ENCODE data around the gene PCED1A.

The PCED1A gene

GRCh38 chr20:2867081-2867864 is 26.8 kb upstream of the PCED1A start:
- DNase-seq: no peak
- in situ Hi-C loops (cut with HindIII; ENCODE audit: low pct_ligation_motif_present, low pct_unique_long_range_greater_than_20kb, low sequenced_read_pairs): no loop called here

- no peak for DNase-seq
- in situ Hi-C loops (cut with HindIII; ENCODE audit: low pct_ligation_motif_present, low pct_unique_long_range_greater_than_20kb, low sequenced_read_pairs): no loop called here
Measured at GRCh38 chr20:2866236-2866635, 25.8 kb upstream of the PCED1A start.

DNA sequence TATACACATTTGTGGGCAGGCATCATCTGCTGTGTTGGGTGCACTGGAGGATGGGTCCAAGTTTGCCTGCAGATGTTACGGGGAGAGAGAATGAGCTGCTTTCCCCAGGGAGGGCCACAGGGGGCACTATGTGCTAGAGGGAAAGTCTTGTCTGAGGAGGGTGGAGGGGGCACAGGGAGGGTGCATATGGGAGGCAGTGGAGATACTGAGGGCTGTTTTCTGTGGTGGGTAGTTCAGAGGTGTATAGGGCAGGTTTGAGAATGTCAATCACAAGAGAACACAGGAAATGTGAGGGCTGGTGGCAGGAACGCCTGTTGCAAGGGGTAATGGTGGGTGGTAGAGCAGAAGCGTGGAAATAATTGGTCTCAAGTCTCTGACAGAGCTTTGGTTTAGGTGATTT is 25.2 kb upstream of the PCED1A start:
- no peak for DNase-seq
- in situ Hi-C loops (cut with HindIII; ENCODE audit: low pct_ligation_motif_present, low pct_unique_long_range_greater_than_20kb, low sequenced_read_pairs): no loop called here

- in situ Hi-C loops (cut with HindIII; ENCODE audit: low pct_ligation_motif_present, low pct_unique_long_range_greater_than_20kb, low sequenced_read_pairs): no loop called here
- no peak for DNase-seq
Measured at GRCh38 chr20:2865101-2865500, 24.6 kb upstream of the PCED1A start.

DNA sequence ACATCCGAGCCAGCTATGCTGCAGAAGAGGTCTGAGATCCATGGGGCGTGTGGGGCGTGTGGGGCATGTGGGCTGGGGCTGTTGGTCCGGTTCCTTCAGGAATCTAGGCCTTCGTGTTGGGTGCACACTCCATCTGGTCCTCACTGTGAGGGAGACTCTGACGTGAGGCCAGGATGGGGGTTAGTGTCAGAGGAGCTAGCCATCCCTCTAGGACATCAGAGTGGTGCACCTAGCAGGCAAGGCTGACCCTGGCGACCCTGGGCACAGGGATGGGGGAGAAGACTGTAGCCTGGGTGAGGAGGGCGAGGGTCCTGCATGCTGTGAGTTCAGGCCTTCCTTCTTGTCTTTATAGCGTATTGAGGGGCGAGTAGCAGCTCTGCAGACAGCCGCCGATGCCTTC is 24.2 kb upstream of the PCED1A start:
- no peak for DNase-seq
- in situ Hi-C loops (cut with HindIII; ENCODE audit: low pct_ligation_motif_present, low pct_unique_long_range_greater_than_20kb, low sequenced_read_pairs): no loop called here

- no peak for DNase-seq
- in situ Hi-C loops (cut with HindIII; ENCODE audit: low pct_ligation_motif_present, low pct_unique_long_range_greater_than_20kb, low sequenced_read_pairs): no loop called here
Measured at GRCh38 chr20:2859330-2860121, 19.1 kb upstream of the PCED1A start.

DNA sequence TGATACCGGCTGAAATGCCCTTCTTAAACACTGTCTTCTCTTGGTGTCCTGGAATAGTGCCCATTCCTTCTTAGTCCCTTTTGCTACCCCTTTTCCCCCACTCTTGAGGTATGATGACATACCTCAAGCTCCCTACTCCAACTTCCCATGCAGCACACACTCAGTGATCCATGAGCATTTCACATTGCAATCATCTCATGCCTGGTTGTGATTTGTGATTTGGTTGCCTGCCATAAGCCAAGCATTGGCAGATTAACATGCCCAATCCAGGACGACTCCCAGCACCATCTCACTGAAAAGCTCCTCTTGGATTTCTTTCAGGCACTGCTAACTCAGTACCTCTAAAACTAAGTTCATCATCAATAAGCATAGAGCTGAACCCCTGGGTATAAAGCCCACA is 18.1 kb upstream of the PCED1A start:
- in situ Hi-C loops (cut with HindIII; ENCODE audit: low pct_ligation_motif_present, low pct_unique_long_range_greater_than_20kb, low sequenced_read_pairs): no loop called here
- DNase-seq: no peak

- in situ Hi-C loops (cut with HindIII; ENCODE audit: low pct_ligation_motif_present, low pct_unique_long_range_greater_than_20kb, low sequenced_read_pairs): no loop called here
- DNase-seq: no peak
Measured at GRCh38 chr20:2851086-2851485, 10.6 kb upstream of the PCED1A start.

DNA sequence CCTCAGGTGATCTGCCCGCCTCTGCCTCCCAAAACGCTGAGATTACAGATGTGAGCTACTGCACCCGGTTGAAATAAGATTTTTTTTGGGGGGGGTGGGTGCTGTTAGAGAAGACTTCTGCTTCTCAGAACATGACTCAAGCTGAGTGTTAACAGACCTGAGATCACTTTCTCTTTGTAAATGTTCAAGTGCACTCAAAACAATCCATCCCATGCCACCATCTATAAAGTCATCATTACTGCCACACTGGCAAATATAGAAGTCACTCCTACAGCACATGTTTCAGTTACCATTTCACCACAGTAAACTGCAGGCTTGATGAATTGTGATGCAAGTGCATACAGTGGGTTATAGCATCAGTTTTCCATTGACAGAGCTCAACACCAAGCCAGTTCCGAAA is 9.1 kb upstream of the PCED1A start:
- DNase-seq: no peak
- in situ Hi-C loops (cut with HindIII; ENCODE audit: low pct_ligation_motif_present, low pct_unique_long_range_greater_than_20kb, low sequenced_read_pairs): no loop called here

GRCh38 chr20:2847802-2848201 is 7.3 kb upstream of the PCED1A start:
- DNase-seq: no peak
- in situ Hi-C loops (cut with HindIII; ENCODE audit: low pct_ligation_motif_present, low pct_unique_long_range_greater_than_20kb, low sequenced_read_pairs): no loop called here

DNA sequence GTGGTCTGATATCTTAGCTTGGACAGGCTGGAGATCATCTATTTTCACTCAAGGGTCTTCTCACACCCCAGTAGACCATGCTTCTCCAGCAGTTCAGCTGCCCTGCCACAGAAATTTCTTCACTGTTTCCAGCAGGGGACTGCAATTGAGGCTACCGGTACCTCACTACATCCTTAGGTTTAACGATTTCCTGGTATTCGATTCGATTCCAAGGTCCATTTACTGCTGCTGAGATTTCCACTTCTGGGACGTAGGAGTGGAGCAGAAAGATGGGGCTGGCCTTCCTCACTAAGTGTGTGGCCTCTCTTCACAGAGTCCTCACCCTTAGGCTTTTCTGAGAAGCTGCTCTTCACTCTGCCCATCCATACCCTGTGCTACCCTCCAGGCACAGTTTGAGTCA is 6.2 kb upstream of the PCED1A start:
- no peak for DNase-seq
- in situ Hi-C loops (cut with HindIII; ENCODE audit: low pct_ligation_motif_present, low pct_unique_long_range_greater_than_20kb, low sequenced_read_pairs): no loop called here

DNA sequence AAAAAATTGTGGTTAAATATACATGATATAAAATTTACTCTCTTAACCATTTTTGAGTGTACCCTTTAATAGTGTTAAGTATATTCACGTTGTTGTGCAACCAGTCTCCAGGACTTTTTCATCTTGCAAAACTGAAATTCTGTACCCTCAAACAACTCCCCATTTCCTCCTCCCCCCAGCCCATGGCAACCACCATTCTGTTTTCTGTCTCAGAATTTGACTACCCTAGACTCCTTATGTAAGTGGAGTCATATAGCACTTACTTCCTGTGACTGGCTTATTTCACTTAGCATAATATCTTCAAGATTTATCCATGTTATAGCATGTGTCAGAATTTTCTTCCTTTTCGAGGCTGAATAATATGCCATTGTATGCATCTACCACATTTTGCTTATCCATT is 5.2 kb upstream of the PCED1A start:
- in situ Hi-C loops (cut with HindIII; ENCODE audit: low pct_ligation_motif_present, low pct_unique_long_range_greater_than_20kb, low sequenced_read_pairs): no loop called here
- DNase-seq: no peak

- DNase-seq: peak; percentile 67
- in situ Hi-C loops (cut with HindIII; ENCODE audit: low pct_ligation_motif_present, low pct_unique_long_range_greater_than_20kb, low sequenced_read_pairs): no loop called here
Measured at GRCh38 chr20:2840967-2841531, 594 bp upstream of the PCED1A start.

GRCh38 chr20:2839732-2840137 is 720 bp downstream of the PCED1A start:
- in situ Hi-C loops (cut with HindIII; ENCODE audit: low pct_ligation_motif_present, low pct_unique_long_range_greater_than_20kb, low sequenced_read_pairs): no loop called here
- no peak for DNase-seq

- in situ Hi-C loops (cut with HindIII; ENCODE audit: low pct_ligation_motif_present, low pct_unique_long_range_greater_than_20kb, low sequenced_read_pairs): no loop called here
Measured at GRCh38 chr20:2838847-2839671, 1.4 kb downstream of the PCED1A start.

GRCh38 chr20:2838170-2838797 is 2.2 kb downstream of the PCED1A start:
- no peak for DNase-seq
- in situ Hi-C loops (cut with HindIII; ENCODE audit: low pct_ligation_motif_present, low pct_unique_long_range_greater_than_20kb, low sequenced_read_pairs): no loop called here

More at GRCh38 chr20:2838847-2839671, 1.4 kb downstream of the PCED1A start:
- DNase-seq: no peak

DNA sequence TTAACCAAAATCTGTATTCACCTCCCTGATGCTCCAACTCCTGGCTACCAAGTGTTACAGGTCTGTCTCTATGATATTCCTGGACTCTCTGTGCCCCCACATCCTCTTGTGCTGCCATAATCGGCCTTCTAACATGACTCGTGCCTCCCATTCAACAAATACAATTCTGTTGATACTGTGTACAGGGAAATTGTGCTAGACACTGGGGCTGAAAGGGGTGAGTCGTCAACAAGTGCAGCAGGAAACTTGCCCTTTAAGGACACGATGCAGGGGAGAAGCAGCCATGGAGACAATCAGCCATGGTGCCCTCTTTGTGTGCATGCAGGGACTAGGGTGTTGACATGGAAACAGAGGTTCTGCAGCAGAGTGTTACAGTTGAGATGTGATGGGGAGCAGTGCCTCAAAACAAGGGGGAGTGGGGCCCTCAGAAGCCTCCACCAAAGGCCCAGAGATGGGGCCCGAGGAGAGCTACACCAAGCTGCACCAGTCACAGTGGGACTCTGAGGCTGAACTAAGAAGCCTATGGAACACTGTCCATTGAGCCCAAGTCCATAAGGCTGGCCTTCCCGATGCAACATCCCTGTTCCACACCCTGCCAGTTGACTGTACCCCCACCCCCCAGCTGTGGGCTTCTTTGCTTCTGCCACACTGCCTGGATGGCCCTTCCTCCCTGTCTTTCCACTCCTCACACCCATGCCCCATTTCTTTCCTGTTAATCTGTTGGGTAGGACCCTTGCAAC is 3.1 kb downstream of the PCED1A start:
- in situ Hi-C loops (cut with HindIII; ENCODE audit: low pct_ligation_motif_present, low pct_unique_long_range_greater_than_20kb, low sequenced_read_pairs): no loop called here
- no peak for DNase-seq

DNA sequence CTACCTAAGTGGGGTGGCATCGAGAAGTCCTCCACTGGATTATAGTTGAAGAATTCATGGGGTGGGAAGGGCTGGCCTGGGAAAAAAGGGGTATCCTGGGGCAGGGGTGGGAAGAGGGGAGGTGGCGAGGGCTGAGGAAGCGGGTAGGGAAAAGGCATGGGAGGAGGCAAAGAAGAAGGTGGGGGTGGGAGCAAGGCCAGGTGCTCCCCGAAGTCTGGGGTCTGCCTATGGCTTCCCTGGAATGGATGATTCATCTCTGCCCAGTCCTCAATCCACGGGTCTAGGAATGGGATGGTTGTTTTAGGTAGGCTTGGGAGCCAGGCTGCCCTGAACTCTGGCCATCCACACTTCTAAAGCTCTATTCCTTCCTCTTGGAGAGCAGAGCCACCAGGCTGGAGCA is 4.4 kb downstream of the PCED1A start:
- DNase-seq: no peak
- in situ Hi-C loops (cut with HindIII; ENCODE audit: low pct_ligation_motif_present, low pct_unique_long_range_greater_than_20kb, low sequenced_read_pairs): no loop called here

Data from ACHN (cell line).